GM12878 (cell line): ENCODE results near the gene MYO9B. TPM values are rescaled to one million over a fixed set of nuclear protein-coding genes. Genes with fewer than 3 reads are reported as not detected.

ENCODE experiments used
- ATAC-seq: fragments of 200-7000 bp; cut with Tn5 transposase; 3 replicates; pipeline ENCODE4 v1.9.1; 2020; ENCODE audit warnings: mild to moderate bottlenecking, moderate library complexity
- BruUV-seq: library from RNA; stranded (reverse); fragments of 400-500 nt; replicated peaks from 2 replicates; lab custom pipeline; 2021; lab: Mats Ljungman, UMichigan
- CTCF ChIA-PET: fragments of 300-600 bp; sonication (Branson Sonifier 250); formaldehyde crosslinking; extraction: SDS; loops from one replicate; lab custom pipeline; 2021; ENCODE audit warnings: inconsistent platforms; lab: Yijun Ruan, JAX
- POLR2A ChIA-PET: fragments of 350-600 bp; formaldehyde crosslinking; extraction: SDS; loops from one replicate; lab custom pipeline; 2021; ENCODE audit warnings: inconsistent platforms; lab: Charles Lee
- RAD21 ChIA-PET: fragments of 300-600 bp; sonication (Branson Sonifier 250); formaldehyde crosslinking; loops from one replicate; lab custom pipeline; 2023; ENCODE audit warnings: antibody characterized with exemption; ENCODE audit not compliant: unreplicated experiment; lab: Charles Lee
- SMC1A ChIA-PET: fragments of 300-600 bp; sonication (Branson Sonifier 250); formaldehyde crosslinking; loops from one replicate; lab custom pipeline; 2023; ENCODE audit not compliant: unreplicated experiment, uncharacterized antibody; lab: Charles Lee
- DNase-seq: peaks from one replicate; pipeline ENCODE4 v3.0.0-alpha.2; 2011; ENCODE audit warnings: low read depth, low spot score
- FAIRE-seq: peaks from 3 replicates; lab custom pipeline; 2011; peaks lifted over from hg19 to GRCh38; lab: Jason Lieb, UNC
- H2AFZ ChIP-seq: 2 replicates; pipeline ENCODE4 v1.6.0; 2011; ENCODE audit warnings: low read depth, low read length, control low read depth; ENCODE audit not compliant: control insufficient read depth
- H3K27ac ChIP-seq: 2 replicates; pipeline ENCODE4 v1.5.1; 2011; ENCODE audit warnings: control low read depth; ENCODE audit not compliant: control insufficient read depth, insufficient read depth
- H3K27me3 ChIP-seq, 2 experiments: replicated peaks in 1 of 2; 2 replicates each; pipeline versions ENCODE4 v1.6.0 to v1.6.1; 2011; ENCODE audit warnings: low read length in 1 of 2; ENCODE audit not compliant: control insufficient read depth in 2 of 2, insufficient read depth in 2 of 2
- H3K36me3 ChIP-seq, 2 experiments: 2 replicates each; pipeline ENCODE4 v1.5.1; 2011; ENCODE audit warnings: low read length in 1 of 2; ENCODE audit not compliant: control insufficient read depth in 2 of 2, insufficient read depth in 2 of 2
- H3K4me1 ChIP-seq: 2 replicates; pipeline ENCODE4 v1.6.1; 2011; ENCODE audit warnings: mild to moderate bottlenecking, low read length, moderate library complexity, mixed read lengths; ENCODE audit not compliant: control insufficient read depth, insufficient read depth
- H3K4me2 ChIP-seq: 2 replicates; pipeline ENCODE4 v1.6.0; 2011; ENCODE audit warnings: control low read depth; ENCODE audit not compliant: control insufficient read depth, insufficient read depth
- H3K4me3 ChIP-seq: fragments of 200-600 bp; sonication (generic); 2 replicates; pipeline ENCODE4 v1.5.1; 2016
- H3K79me2 ChIP-seq: 2 replicates; pipeline ENCODE4 v1.6.0; 2011; ENCODE audit warnings: low read length; ENCODE audit not compliant: control insufficient read depth, insufficient read depth
- H3K9ac ChIP-seq: 2 replicates; pipeline ENCODE4 v1.8.0; 2011; ENCODE audit warnings: low read length, control low read depth, mixed read lengths; ENCODE audit not compliant: control insufficient read depth, insufficient read depth
- H3K9me3 ChIP-seq: replicated peaks from 3 replicates; pipeline ENCODE4 v1.5.1; 2011; ENCODE audit warnings: mild to moderate bottlenecking, low read length; ENCODE audit not compliant: control insufficient read depth, insufficient read depth
- H4K20me1 ChIP-seq: 2 replicates; pipeline ENCODE4 v1.6.0; 2011; ENCODE audit not compliant: control insufficient read depth, insufficient read depth
- EED ChIP-seq: sonication (generic); IDR thresholded peaks from 2 replicates; pipeline ENCODE4 v1.6.1; 2016; ENCODE audit warnings: antibody characterized with exemption, low read depth
- ELK1 ChIP-seq: IDR thresholded peaks from 2 replicates; pipeline ENCODE4 v1.6.1; 2012; ENCODE audit warnings: low read depth, low read length, improper control_type of control experiment
- MEF2A ChIP-seq: IDR thresholded peaks from 2 replicates; pipeline ENCODE4 v1.6.1; 2011; ENCODE audit warnings: low read depth, mild to moderate bottlenecking, low read length, moderate library complexity; ENCODE audit not compliant: insufficient read depth
- NFYB ChIP-seq: IDR thresholded peaks from 2 replicates; pipeline ENCODE4 v1.6.1; 2011; ENCODE audit warnings: low read depth, mild to moderate bottlenecking, low read length, improper control_type of control experiment, moderate library complexity; ENCODE audit not compliant: insufficient read depth
- NR2C1 ChIP-seq: fragments of 450-650 bp; IDR thresholded peaks from 2 replicates; pipeline ENCODE4 v1.6.1; 2017; ENCODE audit warnings: antibody characterized with exemption, mild to moderate bottlenecking, moderate library complexity
- PBX3 ChIP-seq: IDR thresholded peaks from 2 replicates; pipeline ENCODE4 v1.6.1; 2011; ENCODE audit warnings: mild to moderate bottlenecking, low read depth, low read length, moderate library complexity; ENCODE audit not compliant: insufficient replicate concordance
- TARDBP ChIP-seq: IDR thresholded peaks from 2 replicates; pipeline ENCODE4 v1.6.1; 2016; ENCODE audit warnings: borderline replicate concordance
- TBL1XR1 ChIP-seq: IDR thresholded peaks from 2 replicates; pipeline ENCODE4 v1.6.1; 2012; ENCODE audit warnings: low read depth, low read length, improper control_type of control experiment
- ZBTB40 ChIP-seq: fragments of 450-650 bp; IDR thresholded peaks from 2 replicates; pipeline ENCODE4 v1.6.1; 2016; ENCODE audit warnings: mild to moderate bottlenecking, moderate library complexity, borderline replicate concordance
- ZNF687 ChIP-seq: fragments of 450-650 bp; IDR thresholded peaks from 2 replicates; pipeline ENCODE4 v1.6.1; 2017; ENCODE audit warnings: mild to moderate bottlenecking, moderate library complexity
- ZZZ3 ChIP-seq: IDR thresholded peaks from 2 replicates; pipeline ENCODE4 v1.6.1; 2011; ENCODE audit warnings: low read depth; ENCODE audit not compliant: control insufficient read depth, insufficient read length
- WGBS: methylation state at CpG from one replicate; pipeline ENCODE4 v1.1.6; 2016; ENCODE audit warnings: low lambda C conversion rate; ENCODE audit not compliant: insufficient replicate concordance, insufficient coverage; ENCODE audit errors: missing lambda C conversion rate; 5-methylcytosine and 5-hydroxymethylcytosine counted together
- in situ Hi-C: fragments of 300-500 bp; cut with MboI; formaldehyde crosslinking; loops from 9 replicates; pipeline ENCODE4 v1.14.3; 2018; ENCODE audit warnings: mixed read lengths
- intact Hi-C: fragments of 100-400 bp; cut with micrococcal nuclease; formaldehyde crosslinking; loops from one replicate; pipeline ENCODE4 v1.14.2; 2022; ENCODE audit not compliant: unreplicated experiment
- polyA plus RNA-seq, 11 experiments: library from polyadenylated mRNA; depleted of rRNA in 4 of 11; unstranded in 6 of 11; stranded (reverse) in 5 of 11; fragments of >200 nt; fragmentation: Nextera tagmentation in 4 of 11; fragmentation: Illumina TruSeq in 1 of 11; extraction: Ambion mirVana in 4 of 11; extraction: Trizol in 1 of 11; gene quantifications; 1 replicate in 1 of 11; 2 replicates in 10 of 11; pipeline versions ENCODE4 v1.2.1 to v1.2.3, GENCODE V29; 2011 to 2016; ENCODE audit warnings: inconsistent platforms in 2 of 11, missing spikeins in 2 of 11, low read depth in 1 of 11
- total RNA-seq, 4 experiments: library from RNA; depleted of rRNA in 3 of 4; stranded (reverse); fragments of >200 nt in 3 of 4; fragmentation: Illumina TruSeq in 1 of 4; extraction: Trizol in 1 of 4; gene quantifications; 2 replicates each; pipeline versions ENCODE4 v1.2.1 to v1.2.3, GENCODE V29; 2013 to 2021

Gene MYO9B
- total and polyA plus RNA-seq, 10 of the 15 experiments (the other 5 are each of a cell fraction or from before 2014, with no cell fraction given) = 5.4 to 165 (median 45.8) TPM

GRCh38 chr19:17078920-17079709 lies 3.5 kb downstream of the MYO9B start:
- SMC1A ChIA-PET = interaction anchor here (0.6 to 11.7 kb wide), 7 partner anchors 10 to 187 kb away, joined by 3 to 88 read pairs (median 4); no protein-coding TSS in a partner anchor
- TF ChIP-seq MEF2A (no peak), ZNF687 (no peak), ZBTB40 (no peak), ELK1 (no peak), PBX3 (no peak), ZZZ3 (no peak), NR2C1 (no peak), NFYB (no peak), EED (no peak), TARDBP (no peak), TBL1XR1 (no peak)

More at GRCh38 chr19:17078920-17079709, 3.5 kb downstream of the MYO9B start:
- TSS peak; percentile 57 for BruUV-seq
- ChIA-PET POLR2A (interaction anchor here (0.6 to 8.5 kb wide), 12 partner anchors 9 to 452 kb away, joined by 3 to 111 read pairs (median 4); partner anchors contain the start of gene USE1), CTCF (interaction anchor here (0.7 to 4.3 kb wide), 13 partner anchors 10 to 203 kb away, joined by 3 to 30 read pairs (median 4); partner anchors contain the start of genes ANKLE1, BABAM1 and USHBP1), RAD21 (interaction anchor here (0.7 to 7.7 kb wide), 10 partner anchors 13 to 155 kb away, joined by 3 to 91 read pairs (median 4); no protein-coding TSS in a partner anchor)
- Histone ChIP-seq H3K4me1 (peaks cover 34% of the 10 kb centered on the region), H3K27ac (peak overlapping the region; percentile 87), H3K9me3 (no peaks in the 10 kb centered on the region), H3K9ac (peak overlapping the region; percentile 79), H3K4me3 (peak overlapping the region; percentile 93), H3K79me2 (peaks cover 95% of the 10 kb centered on the region), H3K27me3 (no peaks in the 10 kb centered on the region), H4K20me1 (peaks cover 11% of the 10 kb centered on the region), H2AFZ (no peak overlapping the region), H3K36me3 (no peaks in the 10 kb centered on the region; a peak in 2 of 4 replicates), H3K4me2 (peak overlapping the region; percentile 80)
- WGBS = under 1% methylated on average over 19 of the region's 19 CpGs
- no peak for FAIRE-seq
- in situ Hi-C loops = no loop called here
- intact Hi-C loops = no loop called here
- no peak for DNase-seq
- ATAC-seq = no peak
